ENCODE results near the gene NSG1. TPM values are rescaled to one million over a fixed set of nuclear protein-coding genes. Genes with fewer than 3 reads are reported as not detected.

Gene NSG1
- polyA plus RNA-seq, 1 of the 3 experiments (the other 2 are of a cell fraction): 11.4 TPM

DNA sequence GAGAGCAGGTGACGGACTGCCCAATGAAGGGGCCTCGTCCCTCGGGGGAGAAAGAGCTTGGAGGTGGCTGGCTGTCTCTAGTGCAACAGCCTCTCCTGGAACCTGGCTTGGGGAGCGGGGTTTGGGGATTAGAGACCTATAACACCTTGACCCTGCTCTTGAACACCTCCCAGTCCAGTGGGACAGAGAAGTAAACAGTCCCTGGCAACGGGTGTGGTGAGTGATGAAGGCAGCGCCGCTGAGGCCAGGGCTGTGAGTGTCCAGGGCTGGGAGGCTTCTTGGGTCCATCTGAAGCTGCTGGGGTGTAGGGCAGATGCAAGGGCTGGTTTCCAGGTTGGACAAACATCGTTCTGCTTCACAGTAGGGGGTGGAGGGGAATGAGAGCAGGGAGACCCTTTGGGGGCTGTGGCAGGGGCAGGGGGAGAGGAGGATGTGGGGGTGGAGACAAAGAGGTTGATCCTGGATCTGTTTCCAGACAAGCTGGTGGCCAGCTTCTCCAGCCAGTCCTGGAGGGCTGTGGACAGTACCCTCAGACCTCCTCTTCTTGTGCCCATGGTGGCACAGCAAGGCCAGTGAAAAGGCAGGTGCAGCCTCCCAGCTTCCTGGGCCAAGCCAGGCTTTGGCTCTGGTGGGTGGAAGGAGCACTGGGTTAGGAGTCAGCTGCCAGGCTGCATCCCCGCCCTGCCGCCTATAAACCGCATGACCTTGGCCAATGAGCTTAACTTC is 3.8 kb downstream of the NSG1 start:
- Histone ChIP-seq H3K27ac (ENCODE audit: low read depth in 2 of 2, low read length in 1 of 2) (no peak overlapping the region), H3K9ac (no peak overlapping the region), H3K9me3 (no peaks in the 10 kb centered on the region), H3K79me2 (ENCODE audit: insufficient read depth) (no peaks in the 10 kb centered on the region), H3K4me1 (ENCODE audit: control insufficient read depth in 1 of 2, insufficient read depth in 2 of 2, low read depth in 1 of 2, low read length in 1 of 2) (peaks cover 17 to 29% of the 10 kb centered on the region in 2 experiments; a peak in 3 of 4 replicates), H3K4me3 (ENCODE audit: low read depth in 2 of 2, low read length in 1 of 2) (no peak overlapping the region), H4K20me1 (ENCODE audit: insufficient read depth) (no peaks in the 10 kb centered on the region), H3K9me2 (no peaks in the 10 kb centered on the region), H3K27me3 (ENCODE audit: insufficient read depth) (no peaks in the 10 kb centered on the region), H3F3A (replicated peaks; ENCODE audit: insufficient read depth) (peaks cover 5% of the 10 kb centered on the region), H2AFZ (ENCODE audit: low read depth) (no peak overlapping the region), H3K4me2 (no peak overlapping the region), H3K36me3 (replicated peaks in 1 of 2; ENCODE audit: control insufficient read depth in 1 of 2, insufficient read depth in 2 of 2, low read length in 1 of 2) (no peaks in the 10 kb centered on the region)
- 67% methylated on average over 9 of the region's 11 CpGs for WGBS (ENCODE audit: low lambda C conversion rate)
- DNase-seq: no peak
- TF ChIP-seq, protein P1, sequence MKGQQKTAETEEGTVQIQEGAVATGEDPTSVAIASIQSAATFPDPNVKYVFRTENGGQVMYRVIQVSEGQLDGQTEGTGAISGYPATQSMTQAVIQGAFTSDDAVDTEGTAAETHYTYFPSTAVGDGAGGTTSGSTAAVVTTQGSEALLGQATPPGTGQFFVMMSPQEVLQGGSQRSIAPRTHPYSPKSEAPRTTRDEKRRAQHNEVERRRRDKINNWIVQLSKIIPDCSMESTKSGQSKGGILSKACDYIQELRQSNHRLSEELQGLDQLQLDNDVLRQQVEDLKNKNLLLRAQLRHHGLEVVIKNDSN (IDR thresholded peaks at IDR 0.05; ENCODE audit: borderline replicate concordance, low read depth): no peak
- no peak for TF ChIP-seq RAD21 (IDR thresholded peaks at IDR 0.05; ENCODE audit: low read length)
- TF ChIP-seq POLR2AphosphoS5 (IDR thresholded peaks at IDR 0.05; ENCODE audit: low read depth, low read length): no peak
- CTCF ChIA-PET: no interaction called here
- POLR2A ChIA-PET: interaction anchor here (1.7 kb wide), 1 partner anchor 16 kb away, joined by 6 read pairs; no protein-coding TSS in a partner anchor

DNA sequence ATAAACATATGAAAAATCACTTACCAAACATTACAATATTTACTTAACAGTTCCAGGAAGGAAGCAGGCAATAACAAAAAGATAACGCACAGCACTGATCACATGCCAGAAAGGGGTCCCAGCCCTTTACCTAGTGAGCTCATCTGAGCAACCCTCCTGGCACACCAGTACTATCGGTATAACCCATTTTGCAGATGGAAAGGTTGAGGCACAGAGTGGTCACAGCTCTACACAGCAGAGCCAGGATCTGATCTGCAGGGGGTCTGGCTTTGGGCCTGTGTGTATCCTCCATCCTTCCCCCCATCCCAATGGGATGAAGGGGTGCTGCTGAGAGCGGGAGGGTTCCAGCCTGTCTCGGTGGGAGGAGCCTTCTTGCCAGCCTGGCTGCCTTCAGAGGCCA is 5.0 kb downstream of the NSG1 start:
- Histone ChIP-seq H3K9me2 (no peaks in the 10 kb centered on the region), H3K27ac (ENCODE audit: low read depth in 2 of 2, low read length in 1 of 2) (no peak overlapping the region), H3K27me3 (ENCODE audit: insufficient read depth) (no peaks in the 10 kb centered on the region), H3K4me1 (ENCODE audit: control insufficient read depth in 1 of 2, insufficient read depth in 2 of 2, low read depth in 1 of 2, low read length in 1 of 2) (peaks cover 28 to 37% of the 10 kb centered on the region in 2 experiments), H3F3A (replicated peaks; ENCODE audit: insufficient read depth) (peaks cover 5% of the 10 kb centered on the region), H3K9me3 (no peaks in the 10 kb centered on the region), H3K36me3 (replicated peaks in 1 of 2; ENCODE audit: control insufficient read depth in 1 of 2, insufficient read depth in 2 of 2, low read length in 1 of 2) (no peaks in the 10 kb centered on the region), H3K4me2 (no peak overlapping the region), H3K79me2 (ENCODE audit: insufficient read depth) (no peaks in the 10 kb centered on the region), H4K20me1 (ENCODE audit: insufficient read depth) (no peaks in the 10 kb centered on the region), H3K9ac (no peak overlapping the region), H2AFZ (ENCODE audit: low read depth) (no peak overlapping the region), H3K4me3 (ENCODE audit: low read depth in 2 of 2, low read length in 1 of 2) (no peak overlapping the region)
- no peak for DNase-seq
- 77% methylated on average over 3 of the region's 4 CpGs for WGBS (ENCODE audit: low lambda C conversion rate)
- TF ChIP-seq, protein P2, sequence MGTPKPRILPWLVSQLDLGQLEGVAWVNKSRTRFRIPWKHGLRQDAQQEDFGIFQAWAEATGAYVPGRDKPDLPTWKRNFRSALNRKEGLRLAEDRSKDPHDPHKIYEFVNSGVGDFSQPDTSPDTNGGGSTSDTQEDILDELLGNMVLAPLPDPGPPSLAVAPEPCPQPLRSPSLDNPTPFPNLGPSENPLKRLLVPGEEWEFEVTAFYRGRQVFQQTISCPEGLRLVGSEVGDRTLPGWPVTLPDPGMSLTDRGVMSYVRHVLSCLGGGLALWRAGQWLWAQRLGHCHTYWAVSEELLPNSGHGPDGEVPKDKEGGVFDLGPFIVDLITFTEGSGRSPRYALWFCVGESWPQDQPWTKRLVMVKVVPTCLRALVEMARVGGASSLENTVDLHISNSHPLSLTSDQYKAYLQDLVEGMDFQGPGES (IDR thresholded peaks at IDR 0.05; ENCODE audit: low read depth, low read length): no peak
- TF ChIP-seq CHD2 (IDR thresholded peaks at IDR 0.05; ENCODE audit: low read length, partially characterized antibody) (no peak), RCOR1 (IDR thresholded peaks at IDR 0.05; ENCODE audit: low read length) (no peak), RFX5 (IDR thresholded peaks at IDR 0.05; ENCODE audit: low read length) (no peak), NRF1 (IDR thresholded peaks at IDR 0.05; ENCODE audit: low read depth, low read length) (no peak), FOXJ3 (CRISPR knock-in tag; IDR thresholded peaks at IDR 0.05) (no peak), RAD21 (IDR thresholded peaks at IDR 0.05; ENCODE audit: low read length) (no peak), MEF2A (IDR thresholded peaks at IDR 0.05; ENCODE audit: borderline replicate concordance, low read depth) (no peak), TCF12 (IDR thresholded peaks at IDR 0.05) (no peak)
- TF ChIP-seq, protein P3, sequence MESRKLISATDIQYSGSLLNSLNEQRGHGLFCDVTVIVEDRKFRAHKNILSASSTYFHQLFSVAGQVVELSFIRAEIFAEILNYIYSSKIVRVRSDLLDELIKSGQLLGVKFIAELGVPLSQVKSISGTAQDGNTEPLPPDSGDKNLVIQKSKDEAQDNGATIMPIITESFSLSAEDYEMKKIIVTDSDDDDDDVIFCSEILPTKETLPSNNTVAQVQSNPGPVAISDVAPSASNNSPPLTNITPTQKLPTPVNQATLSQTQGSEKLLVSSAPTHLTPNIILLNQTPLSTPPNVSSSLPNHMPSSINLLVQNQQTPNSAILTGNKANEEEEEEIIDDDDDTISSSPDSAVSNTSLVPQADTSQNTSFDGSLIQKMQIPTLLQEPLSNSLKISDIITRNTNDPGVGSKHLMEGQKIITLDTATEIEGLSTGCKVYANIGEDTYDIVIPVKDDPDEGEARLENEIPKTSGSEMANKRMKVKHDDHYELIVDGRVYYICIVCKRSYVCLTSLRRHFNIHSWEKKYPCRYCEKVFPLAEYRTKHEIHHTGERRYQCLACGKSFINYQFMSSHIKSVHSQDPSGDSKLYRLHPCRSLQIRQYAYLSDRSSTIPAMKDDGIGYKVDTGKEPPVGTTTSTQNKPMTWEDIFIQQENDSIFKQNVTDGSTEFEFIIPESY (IDR thresholded peaks at IDR 0.05; ENCODE audit: borderline replicate concordance, low read depth): no peak
- TF ChIP-seq, protein P1 (IDR thresholded peaks at IDR 0.05; ENCODE audit: borderline replicate concordance, low read depth): no peak
- CTCF ChIA-PET: interaction anchor here (0.5 kb wide), 1 partner anchor 96 kb away, joined by 3 read pairs; no protein-coding TSS in a partner anchor
- POLR2A ChIA-PET: interaction anchor here (0.6 to 1.7 kb wide), 2 partner anchors 15 to 42 kb away, joined by 3 to 6 read pairs; no protein-coding TSS in a partner anchor
